Loucy (cell line): ENCODE data around the gene HIVEP1.

Source experiments
- CTCF ChIP-seq: fragments of 200-600 bp; sonication (generic); conservative IDR thresholded peaks from 2 replicates; pipeline ENCODE4 v1.5.1; 2014; ENCODE audit warnings: mild to moderate bottlenecking, antibody characterized with exemption, low read length
- EZH2phosphoT487 ChIP-seq: fragments of 200-600 bp; IDR thresholded peaks from 2 replicates; pipeline ENCODE4 v1.6.1; 2018; ENCODE audit warnings: antibody characterized with exemption, mild to moderate bottlenecking, moderate library complexity, borderline replicate concordance

GRCh38 chr6:12000174-12000573 is 11.9 kb upstream of the HIVEP1 start:
- TF ChIP-seq CTCF (no peak), EZH2phosphoT487 (no peak)
